NCI-H2029 (cell line): ENCODE measurements around the gene SORBS1.
"Not testable (repeated sequence)": the region's sequence is repeated elsewhere in the genome, so short reads cannot be mapped to it uniquely, and the experiment has no call there.

Experiments used
- DNase-seq: peaks from one replicate; lab custom pipeline; 2025; lab: John Stamatoyannopoulos, UW

SORBS1 gene

DNA sequence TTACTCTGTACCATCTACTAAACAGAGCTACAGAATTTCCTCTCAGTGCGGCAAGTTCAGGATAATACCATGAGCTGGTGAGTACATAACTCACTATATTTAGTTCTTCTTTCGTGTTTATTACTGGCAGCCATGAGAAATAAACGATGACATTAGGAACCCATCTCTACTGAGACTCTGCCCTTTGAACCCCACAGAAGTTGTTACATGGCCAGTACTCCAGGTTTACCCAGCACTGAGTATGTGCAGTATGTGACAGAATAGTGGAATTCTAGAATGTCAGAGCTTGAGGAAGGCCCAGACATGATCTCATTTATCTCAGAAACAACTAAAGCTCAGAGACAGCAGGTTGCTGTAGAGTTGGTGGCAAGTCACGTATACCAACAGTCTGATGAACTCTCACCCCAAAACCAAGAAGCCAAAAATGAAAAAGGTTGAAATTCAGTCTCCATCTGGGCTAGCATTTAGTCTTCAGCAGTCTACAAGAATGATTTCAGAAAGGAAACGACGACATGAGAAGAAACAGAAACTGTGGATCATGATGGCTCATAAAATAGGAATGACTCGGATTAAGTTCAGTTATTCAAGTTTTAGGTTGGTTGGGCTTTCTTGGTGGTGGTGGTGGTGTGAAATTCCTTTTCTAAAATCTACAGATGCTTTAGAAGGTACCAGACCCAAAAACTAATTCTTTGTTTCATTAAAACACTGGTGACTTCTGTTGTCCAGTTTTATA lies 78.5 kb downstream of the SORBS1 start:
- no peak for DNase-seq

- DNase-seq = no peak
Observed at GRCh38 chr10:95480901-95481491, 80.2 kb downstream of the SORBS1 start.

DNA sequence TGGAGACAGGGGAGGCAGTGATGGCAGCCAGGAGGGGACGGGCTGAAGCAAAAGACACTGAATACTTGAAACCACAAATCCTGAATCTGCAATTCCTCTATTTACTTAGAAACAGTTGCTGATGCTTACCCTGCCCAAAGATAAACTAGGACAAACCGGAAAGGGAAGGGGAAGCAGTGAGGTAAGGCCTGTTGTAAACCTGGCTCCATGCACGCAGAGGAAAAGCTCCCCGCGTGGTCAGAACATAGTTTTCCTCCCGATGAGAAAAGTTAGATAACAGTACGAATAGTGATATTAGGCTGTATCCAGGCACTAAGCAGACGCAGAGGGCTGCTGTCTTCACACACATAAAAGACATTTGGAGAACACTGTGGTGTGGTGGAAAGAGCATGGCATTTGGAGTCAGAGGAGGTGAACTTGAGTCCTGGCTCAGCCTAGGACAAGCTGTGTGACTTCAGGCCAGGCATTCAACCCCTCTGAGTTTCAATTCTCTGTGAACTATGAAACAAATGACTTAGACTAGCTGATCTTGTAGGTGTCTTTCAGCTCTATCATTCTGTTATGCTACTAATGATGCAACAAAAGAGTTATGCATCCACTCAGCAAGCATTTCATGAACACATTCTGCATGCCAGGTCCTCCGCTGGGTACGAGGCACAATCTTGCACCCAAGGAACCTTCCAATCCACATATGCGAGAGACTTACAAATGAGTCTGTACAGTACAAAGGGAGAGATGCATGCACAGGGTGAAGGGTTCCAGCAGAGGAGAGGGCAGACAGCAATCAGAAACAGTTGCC lies 80.9 kb downstream of the SORBS1 start:
- DNase-seq = no peak

DNA sequence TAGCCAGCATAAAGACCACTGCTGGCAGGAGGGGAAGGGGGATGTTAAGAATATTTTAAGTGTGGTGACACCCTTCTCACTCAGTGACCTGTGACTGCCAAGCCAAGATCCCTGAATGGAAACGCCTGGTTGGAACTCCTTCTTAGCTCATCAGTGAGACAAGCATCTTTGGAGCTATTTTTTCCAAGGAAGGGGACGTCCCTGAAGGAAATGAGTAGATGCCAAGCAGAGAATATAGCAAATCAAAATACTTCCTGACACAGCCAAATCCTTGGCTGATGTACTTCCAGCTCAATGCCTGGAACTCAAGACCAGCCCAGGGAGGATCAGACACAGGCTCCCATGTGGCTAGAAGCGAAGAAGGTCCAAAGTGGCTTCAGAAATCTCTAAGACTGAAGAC lies 82.2 kb downstream of the SORBS1 start:
- DNase-seq = no peak

- DNase-seq = no peak
Observed at GRCh38 chr10:95478185-95478584, 83.0 kb downstream of the SORBS1 start.

- no peak for DNase-seq
Observed at GRCh38 chr10:95477175-95477520, 84.0 kb downstream of the SORBS1 start.

DNA sequence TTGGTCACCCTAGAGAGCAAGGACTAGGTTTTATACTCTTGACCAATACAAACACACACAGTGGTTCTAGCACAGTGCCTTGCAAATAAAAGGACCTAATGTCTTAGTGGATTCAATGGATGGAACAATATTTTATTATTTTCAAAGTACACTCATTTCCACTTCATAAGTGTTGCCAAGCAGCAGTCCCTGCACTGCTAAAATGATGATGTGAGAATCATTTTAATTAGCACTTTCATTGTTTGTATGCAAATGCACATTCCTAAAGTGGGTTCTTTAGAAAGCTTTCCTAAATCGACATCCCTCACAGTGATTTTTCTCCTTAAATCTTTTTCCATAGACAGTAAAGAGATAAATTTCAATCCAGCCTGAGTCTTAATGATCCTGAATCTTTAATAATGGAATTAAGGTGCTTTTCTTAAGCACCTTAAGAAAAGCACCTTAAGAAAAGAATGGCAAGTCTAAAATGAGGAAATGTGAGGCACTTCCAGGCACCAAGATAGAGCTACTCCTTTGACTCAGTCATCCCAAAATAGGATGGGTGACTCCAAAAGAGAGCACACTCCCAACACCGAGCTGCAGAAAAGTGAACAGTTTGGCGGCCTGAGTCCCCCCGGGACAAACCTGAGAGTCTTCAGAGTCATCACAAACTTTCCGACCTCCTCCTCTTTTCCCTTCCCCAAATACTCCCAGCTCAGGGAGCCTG lies 84.5 kb downstream of the SORBS1 start:
- DNase-seq = no peak

DNA sequence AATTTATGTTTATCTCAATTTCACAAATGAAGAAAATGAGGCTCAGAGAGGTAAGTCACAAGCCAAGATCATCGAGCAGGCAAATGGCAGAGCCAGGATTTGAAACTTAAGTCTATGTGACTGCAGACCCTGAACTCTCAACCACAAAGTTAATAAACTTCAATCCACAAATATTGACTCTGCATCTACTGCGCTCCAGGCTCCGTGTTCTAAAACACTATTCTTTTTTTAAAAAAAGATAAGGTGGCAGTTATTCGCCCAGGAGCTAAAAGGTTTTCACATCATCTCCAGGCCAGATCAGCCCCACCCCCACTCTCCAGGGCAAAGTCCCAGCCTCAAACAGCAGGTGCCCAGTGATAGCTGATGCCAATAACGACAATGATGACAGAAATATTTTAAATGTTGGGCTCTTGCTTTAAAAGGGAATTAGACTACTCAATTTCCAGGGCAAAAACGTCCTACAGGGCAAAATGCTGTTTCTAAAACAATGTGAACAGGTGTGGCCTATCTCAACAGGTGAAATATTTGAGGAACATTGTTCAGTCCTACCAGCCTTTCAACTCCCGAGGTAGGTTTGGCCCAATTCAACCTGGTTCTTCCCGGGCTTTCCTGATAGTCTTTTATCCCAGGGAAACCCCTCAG lies 85.2 kb downstream of the SORBS1 start:
- no peak for DNase-seq

DNA sequence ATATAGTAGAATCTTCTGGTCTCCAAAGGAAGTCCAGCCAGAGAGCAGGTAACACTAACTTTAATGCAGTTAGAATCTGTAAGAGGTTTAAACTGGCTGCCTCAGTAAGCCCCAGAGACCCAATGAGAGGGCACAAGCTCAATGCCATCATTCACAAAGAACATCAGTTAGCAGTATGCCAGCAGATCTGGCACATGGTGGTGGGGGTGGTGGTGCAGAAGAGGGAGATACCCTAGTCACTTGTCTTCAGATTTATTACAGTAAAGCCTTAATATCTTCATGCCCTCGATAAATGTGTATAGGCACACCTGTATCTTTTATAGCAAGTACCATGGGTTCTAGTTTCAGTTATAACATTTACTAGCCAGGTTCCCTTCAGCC lies 86.2 kb downstream of the SORBS1 start:
- DNase-seq = no peak

GRCh38 chr10:95474228-95475002 lies 86.8 kb downstream of the SORBS1 start:
- peak; percentile 43 for DNase-seq

DNA sequence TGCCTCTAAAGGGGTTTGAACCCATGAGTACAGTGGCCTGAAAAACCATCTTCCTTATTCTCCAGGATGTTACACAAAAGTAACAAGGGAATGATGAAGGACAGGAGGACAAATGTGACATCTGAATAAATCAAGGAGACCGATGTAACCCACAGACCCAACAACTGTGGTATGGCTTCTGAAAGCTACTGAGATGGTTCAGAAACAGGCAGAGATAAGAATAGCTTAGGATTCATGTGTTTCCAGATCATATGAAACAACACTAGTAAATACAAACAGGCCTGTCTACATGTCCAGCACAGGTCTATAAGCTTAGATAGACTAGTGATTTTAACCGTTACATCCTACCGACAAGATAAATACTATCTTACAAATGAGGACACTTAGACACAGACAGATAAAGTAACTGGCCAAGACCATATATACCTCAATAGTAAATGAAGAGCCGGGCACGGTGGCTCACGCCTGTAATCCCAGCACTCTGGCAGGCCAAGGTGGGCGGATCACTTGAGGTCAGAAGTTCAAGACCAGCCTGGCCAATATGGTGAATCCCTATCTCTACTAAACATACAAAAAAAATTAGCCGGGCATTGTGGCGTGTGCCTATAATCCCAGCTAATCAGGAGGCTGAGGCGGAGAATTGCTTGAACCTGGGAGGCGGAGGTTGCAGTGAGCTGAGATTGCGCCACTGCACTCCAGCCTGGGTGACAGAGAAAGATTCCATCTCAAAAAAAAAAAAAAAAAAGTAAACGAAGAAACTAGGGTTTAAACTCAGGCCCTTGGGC lies 88.7 kb downstream of the SORBS1 start:
- no peak for DNase-seq

GRCh38 chr10:95469676-95470075 lies 91.5 kb downstream of the SORBS1 start:
- DNase-seq = no peak

GRCh38 chr10:95469251-95469650 lies 91.9 kb downstream of the SORBS1 start:
- DNase-seq = no peak

DNA sequence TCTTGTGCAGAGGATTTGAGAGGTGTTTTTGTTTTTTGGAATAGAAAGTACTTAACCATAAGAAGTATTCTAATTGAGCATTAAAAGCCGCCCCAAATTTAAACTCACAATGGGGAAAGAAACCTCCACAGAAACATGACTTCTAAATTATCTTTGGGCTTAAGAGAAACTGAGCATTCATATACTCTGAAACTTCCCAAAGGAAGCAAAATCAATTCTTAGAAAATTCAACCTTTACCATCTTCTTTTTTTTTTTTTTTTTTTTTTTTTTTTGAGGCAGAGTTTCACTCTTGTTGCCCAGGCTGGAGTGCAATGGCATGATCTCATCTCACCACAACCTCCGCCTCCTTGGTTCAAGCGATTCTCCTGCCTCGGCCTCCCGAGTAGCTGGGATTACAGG lies 93.5 kb downstream of the SORBS1 start:
- not testable (repeated sequence) for DNase-seq

DNA sequence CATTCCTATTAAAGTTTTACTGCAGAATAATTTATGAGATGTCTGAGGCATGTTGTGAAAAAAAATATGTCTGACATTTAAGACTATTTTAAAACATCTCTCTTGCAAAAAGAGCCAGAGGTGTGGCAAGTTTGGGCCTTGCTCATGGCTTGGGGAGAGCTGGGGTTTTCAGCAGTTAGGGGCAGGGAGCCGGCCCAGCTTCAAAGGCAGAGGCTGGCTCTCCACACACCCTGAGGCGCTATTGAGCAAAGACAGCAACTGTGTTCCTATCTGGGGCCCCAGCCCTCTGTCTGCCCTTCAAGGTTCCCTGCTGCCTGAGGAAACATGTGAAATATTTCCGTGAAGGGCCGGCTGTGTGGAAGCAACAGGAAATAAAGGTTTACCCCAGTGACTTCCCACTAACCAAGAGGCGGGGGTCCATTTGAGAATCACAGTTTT lies 94.0 kb downstream of the SORBS1 start:
- DNase-seq = no peak

GRCh38 chr10:95466436-95466835 lies 94.7 kb downstream of the SORBS1 start:
- no peak for DNase-seq

GRCh38 chr10:95464280-95464679 lies 96.9 kb downstream of the SORBS1 start:
- DNase-seq = peak; percentile 12

- no peak for DNase-seq
Observed at GRCh38 chr10:95462740-95463667, 98.2 kb downstream of the SORBS1 start.

GRCh38 chr10:95461611-95462010 lies 99.6 kb downstream of the SORBS1 start:
- no peak for DNase-seq
